GM19240 (cell line): ENCODE results near the gene ARF1.

Experiments used
- DNase-seq: peaks from one replicate; pipeline ENCODE4 v3.0.0; 2011; ENCODE audit warnings: low spot score; ENCODE audit not compliant: insufficient read length

ARF1 gene

GRCh38 chr1:228147151-228147693 is 64.7 kb downstream of the ARF1 start:
- no peak for DNase-seq

GRCh38 chr1:228147768-228148167 is 65.3 kb downstream of the ARF1 start:
- DNase-seq, result no peak

- no peak for DNase-seq
Measured at GRCh38 chr1:228148196-228148861, 65.8 kb downstream of the ARF1 start.
